HG03432 (cell line): ENCODE data around the gene SECTM1.

Source experiments
- ATAC-seq: cut with Tn5 transposase; IDR thresholded peaks from one replicate; pipeline ENCODE4 v1.9.1; 2021; ENCODE audit warnings: mild to moderate bottlenecking, moderate library complexity; ENCODE audit not compliant: unreplicated experiment

The SECTM1 gene

GRCh38 chr17:82283208-82283749, 50.3 kb downstream of the SECTM1 start:
- no peak for ATAC-seq

GRCh38 chr17:82282239-82283207, 51.0 kb downstream of the SECTM1 start:
- ATAC-seq = no peak

GRCh38 chr17:82281502-82282238, 51.9 kb downstream of the SECTM1 start:
- ATAC-seq = no peak

- ATAC-seq = no peak
Observed at GRCh38 chr17:82281076-82281475, 52.5 kb downstream of the SECTM1 start.

GRCh38 chr17:82280537-82280936, 53.0 kb downstream of the SECTM1 start:
- no peak for ATAC-seq

- ATAC-seq = no peak
Observed at GRCh38 chr17:82278786-82279391, 54.7 kb downstream of the SECTM1 start.

GRCh38 chr17:82278308-82278707, 55.3 kb downstream of the SECTM1 start:
- ATAC-seq = no peak

GRCh38 chr17:82277851-82278250, 55.7 kb downstream of the SECTM1 start:
- no peak for ATAC-seq

GRCh38 chr17:82276938-82277337, 56.6 kb downstream of the SECTM1 start:
- ATAC-seq = no peak

- no peak for ATAC-seq
Observed at GRCh38 chr17:82275326-82275725, 58.2 kb downstream of the SECTM1 start.

GRCh38 chr17:82274134-82275020, 59.2 kb downstream of the SECTM1 start:
- ATAC-seq = no peak

- peak; percentile 75 for ATAC-seq
Observed at GRCh38 chr17:82273327-82274133, 60.0 kb downstream of the SECTM1 start, which contains the start of gene CSNK1D. TSS of gene CSNK1D (minus strand) at chr17:82273700. CDS start at chr17:82273381, 319 bp downstream.

GRCh38 chr17:82272495-82273326, 60.9 kb downstream of the SECTM1 start:
- ATAC-seq = no peak

GRCh38 chr17:82271401-82271800, 62.2 kb downstream of the SECTM1 start:
- ATAC-seq = no peak
